ENCODE data around the gene TSPAN5. TPM values are rescaled to one million over a fixed set of nuclear protein-coding genes. Genes with fewer than 3 reads are reported as not detected.
"Not testable (repeated sequence)": the region's sequence is repeated elsewhere in the genome, so short reads cannot be mapped to it uniquely, and the experiment has no call there.

TSPAN5 gene
- polyA plus RNA-seq (2013, experiment 1 of 2) = 21.5 TPM
- polyA plus RNA-seq (2013, experiment 2 of 2) = 22.8 TPM

GRCh38 chr4:98658287-98659105, at the start of gene TSPAN5:
Gene TSPAN5, minus strand, starts transcription at chr4:98658611.
- H3K4me2 ChIP-seq (ENCODE audit: insufficient read depth, low read length, poor library complexity, severe bottlenecking) = peak within 1 kb of the TSS; percentile 82
- DNase-seq (ENCODE audit: low spot score) = peak; percentile 85
- no peak within 1 kb of the TSS for H2BK120ac ChIP-seq (ENCODE audit: low read depth, low read length)
- H3K79me1 ChIP-seq (ENCODE audit: low read depth, low read length) = no peaks in the 10 kb centered on the region
- no peaks in the 10 kb centered on the region for H3K36me3 ChIP-seq (replicated peaks in 1 of 2; ENCODE audit: control insufficient read depth in 2 of 2, insufficient read depth in 2 of 2, low read length in 2 of 2)
- H2AFZ ChIP-seq (ENCODE audit: low read length) = peak within 1 kb of the TSS; percentile 99
- no peak within 1 kb of the TSS for H4K8ac ChIP-seq (ENCODE audit: low read depth, low read length)
- peak within 1 kb of the TSS; percentile 98 for H3K18ac ChIP-seq (ENCODE audit: low read length)
- H3K4ac ChIP-seq (ENCODE audit: low read length) = no peak within 1 kb of the TSS
- H3K23ac ChIP-seq (ENCODE audit: low read depth, low read length, poor library complexity) = no peak within 1 kb of the TSS
- peak within 1 kb of the TSS; percentile 7 for H2AK5ac ChIP-seq (ENCODE audit: low read depth, low read length)
- H3K9ac ChIP-seq (ENCODE audit: low read depth, low read length, poor library complexity) = peak within 1 kb of the TSS; percentile 83
- no peak within 1 kb of the TSS for H3K27ac ChIP-seq (replicated peaks; ENCODE audit: low read length)
- no peak within 1 kb of the TSS for H3K14ac ChIP-seq (ENCODE audit: low read length)
- H2BK5ac ChIP-seq (ENCODE audit: low read length) = no peak within 1 kb of the TSS
- no peak within 1 kb of the TSS for H2BK12ac ChIP-seq (ENCODE audit: low read length)
- H3K27me3 ChIP-seq (ENCODE audit: control insufficient read depth in 3 of 3, insufficient read depth in 3 of 3, low read depth in 1 of 3, low read length in 3 of 3) = peaks cover 0 to 40% (median 8%) of the 10 kb centered on the region in 3 experiments
- peak within 1 kb of the TSS; percentile 61 to 98 for H3K4me3 ChIP-seq (ENCODE audit: low read length in 2 of 2)
- H3K4me1 ChIP-seq (ENCODE audit: control insufficient read depth in 2 of 2, insufficient read depth in 1 of 2, low read depth in 1 of 2, low read length in 2 of 2) = peaks cover 9 to 10% of the 10 kb centered on the region in 2 donors
- no CpG with 5 or more reads among the region's 113 CpGs for WGBS, 2 donors (ENCODE audit: extremely low coverage in 2 of 2, insufficient read length in 2 of 2, insufficient replicate concordance in 1 of 2)
- H4K91ac ChIP-seq (ENCODE audit: low read depth, low read length, poor library complexity) = no peak within 1 kb of the TSS
- H3K9me3 ChIP-seq (replicated peaks in 1 of 2; ENCODE audit: control insufficient read depth in 2 of 2, insufficient read depth in 1 of 2, low read depth in 1 of 2, low read length in 2 of 2) = no peaks in the 10 kb centered on the region
- H2BK15ac ChIP-seq (ENCODE audit: low read length) = no peak within 1 kb of the TSS

DNA sequence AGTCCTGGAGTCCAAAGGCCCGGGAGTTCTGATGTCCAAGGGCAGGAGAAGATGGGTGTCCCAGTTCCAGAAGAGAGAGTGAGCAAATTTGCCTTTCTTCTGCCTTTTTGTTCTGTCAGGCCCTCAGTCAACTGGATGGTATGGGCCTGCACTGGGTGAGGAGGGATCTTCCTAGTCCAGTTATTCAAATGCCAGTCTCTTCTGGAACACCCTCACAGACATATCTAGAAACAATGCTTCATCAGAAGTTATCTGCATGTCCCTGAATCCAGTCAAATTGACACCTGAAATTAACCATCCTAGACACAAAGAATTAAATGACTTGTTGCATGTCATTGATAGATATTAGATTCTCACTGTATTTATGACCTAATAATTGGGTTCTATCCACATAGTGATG, 48.5 kb upstream of the TSPAN5 start:
- H2BK5ac ChIP-seq (ENCODE audit: low read length) = no peak overlapping the region
- no peak overlapping the region for H3K14ac ChIP-seq (ENCODE audit: low read length)
- H2BK15ac ChIP-seq (ENCODE audit: low read length) = no peak overlapping the region
- no CpG with 5 or more reads among the region's 1 CpG for WGBS, 2 donors (ENCODE audit: extremely low coverage in 2 of 2, insufficient read length in 2 of 2, insufficient replicate concordance in 1 of 2)
- no peaks in the 10 kb centered on the region for H3K4me1 ChIP-seq (ENCODE audit: control insufficient read depth in 2 of 2, insufficient read depth in 1 of 2, low read depth in 1 of 2, low read length in 2 of 2)
- H2AFZ ChIP-seq (ENCODE audit: low read length) = no peak overlapping the region
- H3K27me3 ChIP-seq (ENCODE audit: control insufficient read depth in 3 of 3, insufficient read depth in 3 of 3, low read depth in 1 of 3, low read length in 3 of 3) = no peaks in the 10 kb centered on the region
- H3K79me1 ChIP-seq (ENCODE audit: low read depth, low read length) = no peaks in the 10 kb centered on the region
- H4K8ac ChIP-seq (ENCODE audit: low read depth, low read length) = no peak overlapping the region
- H3K4me2 ChIP-seq (ENCODE audit: insufficient read depth, low read length, poor library complexity, severe bottlenecking) = no peak overlapping the region
- no peak overlapping the region for H3K4me3 ChIP-seq (ENCODE audit: low read length in 2 of 2)
- no peak overlapping the region for H3K18ac ChIP-seq (ENCODE audit: low read length)
- no peak overlapping the region for H3K9ac ChIP-seq (ENCODE audit: low read depth, low read length, poor library complexity)
- no peaks in the 10 kb centered on the region for H3K36me3 ChIP-seq (replicated peaks in 1 of 2; ENCODE audit: control insufficient read depth in 2 of 2, insufficient read depth in 2 of 2, low read length in 2 of 2)
- no peak for DNase-seq (ENCODE audit: low spot score)
- no peak overlapping the region for H2BK120ac ChIP-seq (ENCODE audit: low read depth, low read length)
- H2BK12ac ChIP-seq (ENCODE audit: low read length) = no peak overlapping the region
- no peak overlapping the region for H3K4ac ChIP-seq (ENCODE audit: low read length)
- H3K27ac ChIP-seq (replicated peaks; ENCODE audit: low read length) = no peak overlapping the region
- no peak overlapping the region for H3K23ac ChIP-seq (ENCODE audit: low read depth, low read length, poor library complexity)
- H4K91ac ChIP-seq (ENCODE audit: low read depth, low read length, poor library complexity) = no peak overlapping the region
- no peak overlapping the region for H2AK5ac ChIP-seq (ENCODE audit: low read depth, low read length)
- H3K9me3 ChIP-seq (replicated peaks in 1 of 2; ENCODE audit: control insufficient read depth in 2 of 2, insufficient read depth in 1 of 2, low read depth in 1 of 2, low read length in 2 of 2) = peaks cover 0 to 1% of the 10 kb centered on the region in 2 donors

DNA sequence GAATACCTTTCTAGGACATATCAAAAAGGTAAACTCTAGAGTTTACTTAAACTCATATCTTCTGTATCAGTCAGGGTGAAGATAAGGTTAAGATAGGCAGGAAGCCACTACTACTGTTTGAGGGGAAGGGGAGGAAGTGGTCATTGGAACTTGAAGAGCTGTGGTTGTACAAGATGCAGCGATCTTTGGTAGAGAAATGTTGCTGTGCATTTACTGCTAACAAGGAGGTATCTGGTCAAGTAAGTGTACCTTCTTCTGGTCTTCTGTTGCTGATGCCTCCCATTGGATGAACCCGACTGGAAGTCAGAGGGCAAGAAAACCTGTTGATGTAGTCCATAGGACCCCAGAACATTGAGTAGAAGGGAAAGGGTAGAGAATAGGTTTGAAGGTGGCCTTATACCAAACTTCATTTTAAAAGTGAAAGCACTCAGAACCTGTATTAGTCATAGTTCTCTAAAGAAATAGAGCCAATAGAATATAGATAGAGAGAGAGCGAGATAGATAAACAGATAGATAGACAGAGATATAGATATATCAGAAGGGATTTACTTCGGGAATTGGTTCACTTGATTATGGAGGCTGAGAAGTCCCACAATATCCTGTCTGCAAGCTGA, 47.9 kb upstream of the TSPAN5 start:
- H4K91ac ChIP-seq (ENCODE audit: low read depth, low read length, poor library complexity) = no peak overlapping the region
- no peak for DNase-seq (ENCODE audit: low spot score)
- H4K8ac ChIP-seq (ENCODE audit: low read depth, low read length) = no peak overlapping the region
- no peak overlapping the region for H3K27ac ChIP-seq (replicated peaks; ENCODE audit: low read length)
- no peaks in the 10 kb centered on the region for H3K27me3 ChIP-seq (ENCODE audit: control insufficient read depth in 3 of 3, insufficient read depth in 3 of 3, low read depth in 1 of 3, low read length in 3 of 3)
- no peak overlapping the region for H3K4me3 ChIP-seq (ENCODE audit: low read length in 2 of 2)
- no peak overlapping the region for H3K23ac ChIP-seq (ENCODE audit: low read depth, low read length, poor library complexity)
- no peak overlapping the region for H3K4me2 ChIP-seq (ENCODE audit: insufficient read depth, low read length, poor library complexity, severe bottlenecking)
- no peaks in the 10 kb centered on the region for H3K79me1 ChIP-seq (ENCODE audit: low read depth, low read length)
- H2AK5ac ChIP-seq (ENCODE audit: low read depth, low read length) = no peak overlapping the region
- peaks cover 0 to 1% of the 10 kb centered on the region in 2 donors for H3K9me3 ChIP-seq (replicated peaks in 1 of 2; ENCODE audit: control insufficient read depth in 2 of 2, insufficient read depth in 1 of 2, low read depth in 1 of 2, low read length in 2 of 2)
- no peaks in the 10 kb centered on the region for H3K36me3 ChIP-seq (replicated peaks in 1 of 2; ENCODE audit: control insufficient read depth in 2 of 2, insufficient read depth in 2 of 2, low read length in 2 of 2)
- no peaks in the 10 kb centered on the region for H3K4me1 ChIP-seq (ENCODE audit: control insufficient read depth in 2 of 2, insufficient read depth in 1 of 2, low read depth in 1 of 2, low read length in 2 of 2)
- H3K14ac ChIP-seq (ENCODE audit: low read length) = no peak overlapping the region
- H3K4ac ChIP-seq (ENCODE audit: low read length) = no peak overlapping the region
- H3K18ac ChIP-seq (ENCODE audit: low read length) = no peak overlapping the region
- no peak overlapping the region for H2BK12ac ChIP-seq (ENCODE audit: low read length)
- H3K9ac ChIP-seq (ENCODE audit: low read depth, low read length, poor library complexity) = no peak overlapping the region
- H2BK120ac ChIP-seq (ENCODE audit: low read depth, low read length) = no peak overlapping the region
- H2BK5ac ChIP-seq (ENCODE audit: low read length) = no peak overlapping the region
- H2BK15ac ChIP-seq (ENCODE audit: low read length) = no peak overlapping the region
- no CpG with 5 or more reads among the region's 4 CpGs for WGBS, 2 donors (ENCODE audit: extremely low coverage in 2 of 2, insufficient read length in 2 of 2, insufficient replicate concordance in 1 of 2)
- no peak overlapping the region for H2AFZ ChIP-seq (ENCODE audit: low read length)

- H3K36me3 ChIP-seq (replicated peaks in 1 of 2; ENCODE audit: control insufficient read depth in 2 of 2, insufficient read depth in 2 of 2, low read length in 2 of 2); H3K9ac ChIP-seq (ENCODE audit: low read depth, low read length, poor library complexity); H3K27ac ChIP-seq (replicated peaks; ENCODE audit: low read length); H3K4me2 ChIP-seq (ENCODE audit: insufficient read depth, low read length, poor library complexity, severe bottlenecking); H2AK5ac ChIP-seq (ENCODE audit: low read depth, low read length); H4K8ac ChIP-seq (ENCODE audit: low read depth, low read length); H4K91ac ChIP-seq (ENCODE audit: low read depth, low read length, poor library complexity); H2BK5ac ChIP-seq (ENCODE audit: low read length); H3K79me1 ChIP-seq (ENCODE audit: low read depth, low read length); H3K27me3 ChIP-seq (ENCODE audit: control insufficient read depth in 3 of 3, insufficient read depth in 3 of 3, low read depth in 1 of 3, low read length in 3 of 3); H3K4me3 ChIP-seq (ENCODE audit: low read length in 2 of 2); H3K23ac ChIP-seq (ENCODE audit: low read depth, low read length, poor library complexity); DNase-seq (ENCODE audit: low spot score); H2AFZ ChIP-seq (ENCODE audit: low read length); H2BK120ac ChIP-seq (ENCODE audit: low read depth, low read length); H2BK12ac ChIP-seq (ENCODE audit: low read length); H3K4ac ChIP-seq (ENCODE audit: low read length); H2BK15ac ChIP-seq (ENCODE audit: low read length); H3K18ac ChIP-seq (ENCODE audit: low read length); H3K9me3 ChIP-seq (replicated peaks in 1 of 2; ENCODE audit: control insufficient read depth in 2 of 2, insufficient read depth in 1 of 2, low read depth in 1 of 2, low read length in 2 of 2); H3K14ac ChIP-seq (ENCODE audit: low read length); H3K4me1 ChIP-seq (ENCODE audit: control insufficient read depth in 2 of 2, insufficient read depth in 1 of 2, low read depth in 1 of 2, low read length in 2 of 2): not testable (repeated sequence)
- no CpG with 5 or more reads among the region's 3 CpGs for WGBS, 2 donors (ENCODE audit: extremely low coverage in 2 of 2, insufficient read length in 2 of 2, insufficient replicate concordance in 1 of 2)
Observed at GRCh38 chr4:98705586-98705985, 47.2 kb upstream of the TSPAN5 start.
